SK-N-SH (cell line): Measurements from ENCODE around the gene MIGA1. TPM values are rescaled to one million over a fixed set of nuclear protein-coding genes. Genes with fewer than 3 reads are reported as not detected.
"Not testable (repeated sequence)": the region's sequence is repeated elsewhere in the genome, so short reads cannot be mapped to it uniquely, and the experiment has no call there.

ENCODE experiments used
- CTCF ChIA-PET: fragments of 300-600, 350-600 bp; formaldehyde crosslinking; extraction: SDS; loops from one replicate; lab custom pipeline; 2021; lab: Yijun Ruan, JAX
- POLR2A ChIA-PET: fragments of 350-600 bp; sonication (Branson Sonifier 250); formaldehyde crosslinking; extraction: SDS; loops from one replicate; lab custom pipeline; 2020; ENCODE audit warnings: antibody characterized with exemption, inconsistent platforms; lab: Yijun Ruan, JAX
- DNase-seq: peaks from one replicate; pipeline ENCODE4 v3.0.0; 2012
- H2AFZ ChIP-seq: fragments of 200-600 bp; sonication (generic); 2 replicates; pipeline ENCODE4 v1.8.1; 2016; ENCODE audit warnings: antibody characterized with exemption, mild to moderate bottlenecking, low read depth
- H3F3A ChIP-seq: fragments of 200-600 bp; sonication (generic); replicated peaks from 2 replicates; pipeline ENCODE3; 2016; ENCODE audit warnings: antibody characterized with exemption, mild to moderate bottlenecking; ENCODE audit not compliant: insufficient read depth
- H3K27ac ChIP-seq, 2 experiments: fragments of 200-500 bp in 1 of 2; fragments of 200-600 bp in 1 of 2; sonication (Bioruptor generic) in 1 of 2; sonication (generic), shearing (Covaris generic) in 1 of 2; 2 replicates each; pipeline versions ENCODE4 v1.5.1 to v1.6.1; 2014 to 2016; ENCODE audit warnings: low read depth in 2 of 2, inconsistent platforms in 1 of 2, low read length in 1 of 2, mild to moderate bottlenecking in 1 of 2, mixed read lengths in 1 of 2
- H3K27me3 ChIP-seq: fragments of 200-600 bp; sonication (generic), shearing (Covaris generic); 2 replicates; pipeline ENCODE4 v1.6.1; 2016; ENCODE audit warnings: mixed run types; ENCODE audit not compliant: insufficient read depth
- H3K36me3 ChIP-seq, 2 experiments: fragments of 200-500 bp in 1 of 2; fragments of 200-600 bp in 1 of 2; sonication (Bioruptor generic) in 1 of 2; sonication (generic) in 1 of 2; replicated peaks in 1 of 2; 2 replicates each; pipeline versions ENCODE3 to v1.5.1; 2014 to 2016; ENCODE audit warnings: low read length in 1 of 2, mild to moderate bottlenecking in 1 of 2; ENCODE audit not compliant: insufficient read depth in 2 of 2, control insufficient read depth in 1 of 2
- H3K4me1 ChIP-seq, 2 experiments: fragments of 200-500 bp in 1 of 2; fragments of 200-600 bp in 1 of 2; sonication (Bioruptor generic) in 1 of 2; sonication (generic), shearing (Covaris generic) in 1 of 2; 2 replicates each; pipeline versions ENCODE4 v1.5.1 to v1.6.1; 2014 to 2016; ENCODE audit warnings: low read depth in 1 of 2, low read length in 1 of 2, mixed run types in 1 of 2; ENCODE audit not compliant: insufficient read depth in 2 of 2, control insufficient read depth in 1 of 2
- H3K4me2 ChIP-seq: fragments of 200-600 bp; sonication (generic), shearing (Covaris generic); 2 replicates; pipeline ENCODE4 v1.6.1; 2017; ENCODE audit warnings: mixed run types
- H3K4me3 ChIP-seq, 2 experiments: fragments of 200-500 bp in 1 of 2; fragments of 200-600 bp in 1 of 2; sonication (Bioruptor generic) in 1 of 2; sonication (generic), shearing (Covaris generic) in 1 of 2; 2 replicates each; pipeline versions ENCODE4 v1.5.1 to v1.8.1; 2014 to 2016; ENCODE audit warnings: low read depth in 2 of 2, inconsistent platforms in 1 of 2, low read length in 1 of 2, mild to moderate bottlenecking in 1 of 2, mixed read lengths in 1 of 2, moderate library complexity in 1 of 2
- H3K79me2 ChIP-seq: fragments of 200-600 bp; sonication (generic); 2 replicates; pipeline ENCODE4 v1.8.1; 2017; ENCODE audit warnings: mild to moderate bottlenecking; ENCODE audit not compliant: insufficient read depth
- H3K9ac ChIP-seq: fragments of 200-600 bp; sonication (generic); 2 replicates; pipeline ENCODE4 v1.6.1; 2017; ENCODE audit warnings: mixed run types
- H3K9me2 ChIP-seq: fragments of 200-600 bp; sonication (generic); 2 replicates; pipeline ENCODE4 v1.6.1; 2017; ENCODE audit warnings: mixed run types
- H3K9me3 ChIP-seq: fragments of 200-600 bp; sonication (generic); 2 replicates; pipeline ENCODE4 v1.6.1; 2017; ENCODE audit warnings: mixed run types, mild to moderate bottlenecking, moderate library complexity
- H4K20me1 ChIP-seq: fragments of 200-600 bp; sonication (generic); 2 replicates; pipeline ENCODE4 v1.6.1; 2017; ENCODE audit warnings: mild to moderate bottlenecking, mixed run types; ENCODE audit not compliant: insufficient read depth
- ELF1 ChIP-seq: IDR thresholded peaks from 2 replicates; pipeline ENCODE4 v1.4.0; 2012
- PBX3 ChIP-seq: IDR thresholded peaks from 2 replicates; pipeline ENCODE4; 2012
- POLR2AphosphoS5 ChIP-seq: IDR thresholded peaks from 2 replicates; pipeline ENCODE4 v1.6.1; 2012; ENCODE audit warnings: low read depth, low read length
- YY1 ChIP-seq: IDR thresholded peaks from 2 replicates; pipeline ENCODE4 v1.4.0; 2012; ENCODE audit warnings: low read depth, mild to moderate bottlenecking
- WGBS: methylation state at CpG from one replicate; pipeline ENCODE4 v1.1.6; 2017; ENCODE audit warnings: low lambda C conversion rate; 5-methylcytosine and 5-hydroxymethylcytosine counted together
- polyA plus RNA-seq, 3 experiments: library from polyadenylated mRNA; depleted of rRNA; stranded (reverse); fragments of >200 nt; gene quantifications; 2 replicates each; pipeline ENCODE4 v1.2.3, GENCODE V29; 2012

MIGA1 gene
- polyA plus RNA-seq, 1 of the 3 experiments (the other 2 are of a cell fraction), result 2.5 TPM

GRCh38 chr1:77803371-77803770, 23.9 kb downstream of the MIGA1 start (continued):
- TF ChIP-seq ELF1 (no peak), POLR2AphosphoS5 (no peak)
- TF ChIP-seq, all 33 proteins: peak for 0

- H2AFZ ChIP-seq, H3K9me2 ChIP-seq, H3K4me3 ChIP-seq, H3K9ac ChIP-seq, H3K4me2 ChIP-seq, POLR2A ChIA-PET, H3K9me3 ChIP-seq, H3K27me3 ChIP-seq, DNase-seq, H3K79me2 ChIP-seq, H4K20me1 ChIP-seq, H3K4me1 ChIP-seq, H3K27ac ChIP-seq, CTCF ChIA-PET, H3F3A ChIP-seq: not testable (repeated sequence)
- H3K36me3 ChIP-seq, result peaks cover 35 to 59% of the 10 kb centered on the region in 2 experiments
- WGBS, result 60% methylated on average over 2 of the region's 3 CpGs
Observed at GRCh38 chr1:77809787-77810462, 30.5 kb downstream of the MIGA1 start.

GRCh38 chr1:77811589-77811988, 32.1 kb downstream of the MIGA1 start:
- H2AFZ ChIP-seq, POLR2A ChIA-PET, H3K27me3 ChIP-seq, H3K9ac ChIP-seq, H3K4me2 ChIP-seq, CTCF ChIA-PET, H3K4me3 ChIP-seq, H4K20me1 ChIP-seq, H3K4me1 ChIP-seq, H3K27ac ChIP-seq, H3K9me3 ChIP-seq, H3K9me2 ChIP-seq, DNase-seq, H3K79me2 ChIP-seq: not testable (repeated sequence)
- whole genome bisulfite sequencing, result 98% methylated on average over 8 of the region's 21 CpGs
- H3F3A ChIP-seq, result peaks cover 17% of the 10 kb centered on the region
- peaks cover 34 to 58% of the 10 kb centered on the region in 2 experiments for H3K36me3 ChIP-seq

GRCh38 chr1:77817368-77818209, 38.1 kb downstream of the MIGA1 start:
- Histone ChIP-seq H3K27ac (peak overlapping the region in 1 of 2 experiments; percentile 19; a peak in 1 of 4 replicates), H3K9me2 (no peaks in the 10 kb centered on the region), H4K20me1 (no peaks in the 10 kb centered on the region), H3K27me3 (no peaks in the 10 kb centered on the region), H3K4me3 (no peak overlapping the region), H3K79me2 (0 out of 2 replicates have a peak, but pooled peaks cover 5% of the 10 kb centered on the region), H2AFZ (no peak overlapping the region), H3F3A (peaks cover 13% of the 10 kb centered on the region), H3K36me3 (peaks cover 33 to 63% of the 10 kb centered on the region in 2 experiments), H3K9me3 (no peaks in the 10 kb centered on the region), H3K9ac (no peak overlapping the region), H3K4me2 (no peak overlapping the region), H3K4me1 (no peaks in the 10 kb centered on the region)
- ChIA-PET CTCF (interaction anchor here (1.6 to 1.7 kb wide), 2 partner anchors 8 to 297 kb away, joined by 4 to 5 read pairs; no protein-coding TSS in a partner anchor), POLR2A (no interaction called here)
- TF ChIP-seq YY1, result no peak
- TF ChIP-seq PBX3, result peak; percentile 19; the same call in 1 of the 2 replicates
- DNase-seq, result no peak
- 91% methylated on average over 7 of the region's 7 CpGs for WGBS
